ENCODE results near the gene CFAP74. TPM values are rescaled to one million over a fixed set of nuclear protein-coding genes. Genes with fewer than 3 reads are reported as not detected.

The CFAP74 gene
- total and polyA plus RNA-seq, 9 of the 15 experiments (the other 6 are each of a cell fraction or from before 2014, with no cell fraction given) = 0.03 to 0.15 (median 0.05) TPM; not detected in 6

DNA sequence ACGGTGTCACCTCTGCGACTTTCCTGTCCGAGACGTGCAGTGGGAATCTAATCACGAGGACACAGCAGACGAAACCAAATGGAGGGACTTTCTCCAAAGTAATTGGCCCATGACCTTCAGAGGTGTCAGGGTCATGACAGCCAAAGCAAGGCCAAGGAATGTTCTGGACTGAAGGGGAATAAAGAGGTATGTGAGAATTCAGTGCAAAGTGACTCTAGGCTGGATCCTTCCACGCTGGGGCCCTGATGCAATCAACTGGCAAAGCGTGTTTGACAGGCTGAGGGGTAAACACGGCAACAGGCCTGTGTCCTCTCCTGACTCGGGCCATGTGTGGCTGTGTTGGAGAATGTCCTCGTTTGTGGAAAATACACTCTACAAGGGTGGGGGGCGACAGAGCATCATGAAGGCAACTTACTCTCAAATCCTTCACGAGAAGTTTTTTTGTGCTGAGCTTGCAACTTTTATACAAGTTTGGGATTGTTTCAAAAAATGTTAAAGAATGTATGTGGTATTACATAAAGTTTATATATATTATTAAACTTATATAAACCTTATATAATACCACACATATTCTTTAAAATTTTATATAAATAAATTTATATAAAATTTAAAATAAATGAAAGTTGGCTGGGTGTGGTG lies 1.7 kb downstream of the CFAP74 start (continued):
- TF ChIP-seq, protein P1, sequence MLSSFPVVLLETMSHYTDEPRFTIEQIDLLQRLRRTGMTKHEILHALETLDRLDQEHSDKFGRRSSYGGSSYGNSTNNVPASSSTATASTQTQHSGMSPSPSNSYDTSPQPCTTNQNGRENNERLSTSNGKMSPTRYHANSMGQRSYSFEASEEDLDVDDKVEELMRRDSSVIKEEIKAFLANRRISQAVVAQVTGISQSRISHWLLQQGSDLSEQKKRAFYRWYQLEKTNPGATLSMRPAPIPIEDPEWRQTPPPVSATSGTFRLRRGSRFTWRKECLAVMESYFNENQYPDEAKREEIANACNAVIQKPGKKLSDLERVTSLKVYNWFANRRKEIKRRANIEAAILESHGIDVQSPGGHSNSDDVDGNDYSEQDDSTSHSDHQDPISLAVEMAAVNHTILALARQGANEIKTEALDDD (IDR thresholded peaks at IDR 0.05) = no peak
- TF ChIP-seq MTF1 (CRISPR knock-in tag; IDR thresholded peaks at IDR 0.05; ENCODE audit: borderline replicate concordance) (no peak), ZNF24 (IDR thresholded peaks at IDR 0.05) (peak; percentile 14; the same call in 1 of the 2 replicates), CEBPB (tag; IDR thresholded peaks at IDR 0.05) (peak; percentile 31), MTA3 (IDR thresholded peaks at IDR 0.05; ENCODE audit: borderline replicate concordance) (0 out of 2 replicates have a peak, but pooled peaks have one; percentile 39), CBX2 (IDR thresholded peaks at IDR 0.05; ENCODE audit: insufficient read depth, low read length, poor library complexity, severe bottlenecking) (no peak), KDM5B (IDR thresholded peaks at IDR 0.05; ENCODE audit: insufficient replicate concordance, low read depth, low read length) (no peak), NFXL1 (CRISPR knock-in tag; IDR thresholded peaks at IDR 0.05) (no peak), ZNF589 (CRISPR knock-in tag; IDR thresholded peaks at IDR 0.05; ENCODE audit: low read depth) (peak; percentile 84)
- TF ChIP-seq, protein P2, sequence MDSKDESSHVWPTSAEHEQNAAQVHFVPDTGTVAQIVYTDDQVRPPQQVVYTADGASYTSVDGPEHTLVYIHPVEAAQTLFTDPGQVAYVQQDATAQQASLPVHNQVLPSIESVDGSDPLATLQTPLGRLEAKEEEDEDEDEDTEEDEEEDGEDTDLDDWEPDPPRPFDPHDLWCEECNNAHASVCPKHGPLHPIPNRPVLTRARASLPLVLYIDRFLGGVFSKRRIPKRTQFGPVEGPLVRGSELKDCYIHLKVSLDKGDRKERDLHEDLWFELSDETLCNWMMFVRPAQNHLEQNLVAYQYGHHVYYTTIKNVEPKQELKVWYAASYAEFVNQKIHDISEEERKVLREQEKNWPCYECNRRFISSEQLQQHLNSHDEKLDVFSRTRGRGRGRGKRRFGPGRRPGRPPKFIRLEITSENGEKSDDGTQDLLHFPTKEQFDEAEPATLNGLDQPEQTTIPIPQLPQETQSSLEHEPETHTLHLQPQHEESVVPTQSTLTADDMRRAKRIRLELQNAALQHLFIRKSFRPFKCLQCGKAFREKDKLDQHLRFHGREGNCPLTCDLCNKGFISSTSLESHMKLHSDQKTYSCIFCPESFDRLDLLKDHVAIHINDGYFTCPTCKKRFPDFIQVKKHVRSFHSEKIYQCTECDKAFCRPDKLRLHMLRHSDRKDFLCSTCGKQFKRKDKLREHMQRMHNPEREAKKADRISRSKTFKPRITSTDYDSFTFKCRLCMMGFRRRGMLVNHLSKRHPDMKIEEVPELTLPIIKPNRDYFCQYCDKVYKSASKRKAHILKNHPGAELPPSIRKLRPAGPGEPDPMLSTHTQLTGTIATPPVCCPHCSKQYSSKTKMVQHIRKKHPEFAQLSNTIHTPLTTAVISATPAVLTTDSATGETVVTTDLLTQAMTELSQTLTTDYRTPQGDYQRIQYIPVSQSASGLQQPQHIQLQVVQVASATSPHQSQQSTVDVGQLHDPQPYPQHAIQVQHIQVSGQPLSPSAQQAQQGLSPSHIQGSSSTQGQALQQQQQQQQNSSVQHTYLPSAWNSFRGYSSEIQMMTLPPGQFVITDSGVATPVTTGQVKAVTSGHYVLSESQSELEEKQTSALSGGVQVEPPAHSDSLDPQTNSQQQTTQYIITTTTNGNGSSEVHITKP (IDR thresholded peaks at IDR 0.05; ENCODE audit: partially characterized antibody) = peak; percentile 26
- TF ChIP-seq, protein P3, sequence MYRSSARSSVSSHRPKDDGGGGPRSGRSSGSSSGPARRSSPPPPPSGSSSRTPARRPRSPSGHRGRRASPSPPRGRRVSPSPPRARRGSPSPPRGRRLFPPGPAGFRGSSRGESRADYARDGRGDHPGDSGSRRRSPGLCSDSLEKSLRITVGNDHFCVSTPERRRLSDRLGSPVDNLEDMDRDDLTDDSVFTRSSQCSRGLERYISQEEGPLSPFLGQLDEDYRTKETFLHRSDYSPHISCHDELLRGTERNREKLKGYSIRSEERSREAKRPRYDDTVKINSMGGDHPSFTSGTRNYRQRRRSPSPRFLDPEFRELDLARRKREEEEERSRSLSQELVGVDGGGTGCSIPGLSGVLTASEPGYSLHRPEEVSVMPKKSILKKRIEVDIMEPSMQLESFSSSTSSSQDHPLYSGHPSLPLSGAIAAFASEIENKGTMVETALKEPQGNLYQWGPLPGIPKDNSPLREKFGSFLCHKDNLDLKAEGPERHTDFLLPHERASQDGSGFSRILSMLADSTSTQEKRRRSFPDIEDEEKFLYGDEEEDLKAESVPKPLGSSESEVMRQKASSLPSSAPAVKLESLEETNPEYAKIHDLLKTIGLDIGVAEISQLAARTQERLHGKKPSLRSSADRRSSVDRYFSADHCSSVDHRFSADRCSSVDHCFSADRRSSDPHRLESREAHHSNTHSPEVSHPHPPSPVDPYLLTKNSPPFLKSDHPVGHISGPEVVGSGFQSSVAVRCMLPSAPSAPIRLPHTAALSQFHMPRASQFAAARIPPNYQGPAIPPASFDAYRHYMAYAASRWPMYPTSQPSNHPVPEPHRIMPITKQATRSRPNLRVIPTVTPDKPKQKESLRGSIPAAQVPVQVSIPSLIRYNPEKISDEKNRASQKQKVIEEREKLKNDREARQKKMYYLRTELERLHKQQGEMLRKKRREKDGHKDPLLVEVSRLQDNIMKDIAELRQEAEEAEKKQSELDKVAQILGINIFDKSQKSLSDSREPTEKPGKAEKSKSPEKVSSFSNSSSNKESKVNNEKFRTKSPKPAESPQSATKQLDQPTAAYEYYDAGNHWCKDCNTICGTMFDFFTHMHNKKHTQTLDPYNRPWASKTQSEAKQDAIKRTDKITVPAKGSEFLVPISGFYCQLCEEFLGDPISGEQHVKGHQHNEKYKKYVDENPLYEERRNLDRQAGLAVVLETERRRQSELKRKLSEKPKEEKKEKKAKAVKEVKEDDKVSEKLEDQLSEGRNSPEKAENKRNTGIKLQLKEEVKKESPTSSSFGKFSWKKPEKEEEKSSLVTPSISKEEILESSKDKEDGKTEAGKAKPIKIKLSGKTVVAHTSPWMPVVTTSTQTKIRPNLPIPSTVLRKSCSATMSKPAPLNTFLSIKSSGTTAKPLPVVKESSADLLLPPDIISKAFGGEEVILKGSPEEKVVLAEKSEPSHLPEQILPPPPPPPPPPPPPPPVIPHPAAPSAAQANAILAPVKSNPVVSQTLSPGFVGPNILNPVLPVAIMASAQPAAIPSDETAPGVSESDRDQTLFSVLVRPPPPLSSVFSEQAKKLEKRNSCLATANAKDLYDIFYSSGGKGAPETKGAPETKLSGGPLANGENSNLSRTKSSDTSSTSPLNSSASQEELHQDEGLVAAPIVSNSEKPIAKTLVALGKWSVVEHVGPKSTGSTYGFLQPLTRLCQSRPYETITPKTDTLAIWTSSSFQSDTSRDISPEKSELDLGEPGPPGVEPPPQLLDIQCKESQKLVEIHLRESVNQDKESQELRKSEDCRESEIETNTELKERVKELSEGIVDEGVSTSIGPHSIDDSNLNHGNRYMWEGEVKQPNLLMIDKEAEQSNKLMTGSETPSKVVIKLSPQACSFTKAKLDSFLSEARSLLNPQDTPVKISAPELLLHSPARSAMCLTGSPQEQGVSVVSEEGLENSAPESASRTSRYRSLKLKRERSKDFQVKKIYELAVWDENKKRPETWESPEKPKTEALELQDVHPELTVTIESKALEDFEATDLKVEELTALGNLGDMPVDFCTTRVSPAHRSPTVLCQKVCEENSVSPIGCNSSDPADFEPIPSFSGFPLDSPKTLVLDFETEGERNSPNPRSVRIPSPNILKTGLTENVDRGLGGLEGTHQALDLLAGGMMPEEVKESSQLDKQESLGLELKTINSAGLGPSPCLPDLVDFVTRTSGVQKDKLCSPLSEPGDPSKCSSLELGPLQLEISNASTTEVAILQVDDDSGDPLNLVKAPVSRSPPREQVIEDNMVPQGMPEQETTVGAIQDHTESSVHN (IDR thresholded peaks at IDR 0.05; ENCODE audit: borderline replicate concordance in 1 of 2, low read depth in 1 of 2) = peak in 1 of 2 experiments; percentile 60; a peak in 1 of 4 replicates
- TF ChIP-seq, protein P4, sequence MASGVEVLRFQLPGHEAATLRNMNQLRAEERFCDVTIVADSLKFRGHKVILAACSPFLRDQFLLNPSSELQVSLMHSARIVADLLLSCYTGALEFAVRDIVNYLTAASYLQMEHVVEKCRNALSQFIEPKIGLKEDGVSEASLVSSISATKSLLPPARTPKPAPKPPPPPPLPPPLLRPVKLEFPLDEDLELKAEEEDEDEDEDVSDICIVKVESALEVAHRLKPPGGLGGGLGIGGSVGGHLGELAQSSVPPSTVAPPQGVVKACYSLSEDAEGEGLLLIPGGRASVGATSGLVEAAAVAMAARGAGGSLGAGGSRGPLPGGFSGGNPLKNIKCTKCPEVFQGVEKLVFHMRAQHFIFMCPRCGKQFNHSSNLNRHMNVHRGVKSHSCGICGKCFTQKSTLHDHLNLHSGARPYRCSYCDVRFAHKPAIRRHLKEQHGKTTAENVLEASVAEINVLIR (CRISPR knock-in tag; IDR thresholded peaks at IDR 0.05) = no peak
